ENCODE data around the gene MS4A18. TPM values are rescaled to one million over a fixed set of nuclear protein-coding genes. Genes with fewer than 3 reads are reported as not detected.

MS4A18 gene
- total RNA-seq, 1 donor from 2014 or later, result not detected

- no peak for DNase-seq (ENCODE audit: low spot score)
These were observed 62.5 kb downstream of the MS4A18 start for GRCh38 chr11:60786811-60787567.

GRCh38 chr11:60788401-60789125, 64.0 kb downstream of the MS4A18 start:
- no peak for DNase-seq (ENCODE audit: low spot score)

GRCh38 chr11:60790726-60791125, 66.2 kb downstream of the MS4A18 start:
- DNase-seq (ENCODE audit: low spot score), result no peak

GRCh38 chr11:60791153-60791933, 66.8 kb downstream of the MS4A18 start:
- no peak for DNase-seq (ENCODE audit: low spot score)

GRCh38 chr11:60792521-60792920, 68.0 kb downstream of the MS4A18 start:
- no peak for DNase-seq (ENCODE audit: low spot score)

Other genes with a start within 250 kb of the MS4A18 start
- gene MS4A12, start 231.9 kb upstream of the MS4A18 start, total RNA-seq, result not detected
- gene MS4A13, start 209.3 kb upstream of the MS4A18 start, total RNA-seq, result not detected
- gene MS4A8, start 25.1 kb upstream of the MS4A18 start, total RNA-seq, result 61.4 TPM
- not detected for gene MS4A15, start 32.1 kb downstream of the MS4A18 start, total RNA-seq
- not detected for gene MS4A10, start 60.6 kb downstream of the MS4A18 start, total RNA-seq
- 13.0 TPM for gene CCDC86, start 117.4 kb downstream of the MS4A18 start, total RNA-seq
- gene PTGDR2, start 131.2 kb downstream of the MS4A18 start, total RNA-seq, result 0.83 TPM
- 0.17 TPM for gene ZP1, start 142.8 kb downstream of the MS4A18 start, total RNA-seq
- gene PRPF19, start 181.9 kb downstream of the MS4A18 start, total RNA-seq, result 70.6 TPM
- gene TMEM109, start 189.4 kb downstream of the MS4A18 start, total RNA-seq, result 103 TPM
- 18.5 TPM for gene TMEM132A, start 199.7 kb downstream of the MS4A18 start, total RNA-seq
- gene SLC15A3, start 227.5 kb downstream of the MS4A18 start, total RNA-seq, result 23.2 TPM
- 5.3 TPM for gene CD6, start 247.0 kb downstream of the MS4A18 start, total RNA-seq